HG02840 (cell line): Measurements from ENCODE around the gene NAGLU.
"Not testable (repeated sequence)": the region's sequence is repeated elsewhere in the genome, so short reads cannot be mapped to it uniquely, and the experiment has no call there.

Source experiments
- ATAC-seq: cut with Tn5 transposase; IDR thresholded peaks from one replicate; pipeline ENCODE4 v1.9.1; 2021; ENCODE audit warnings: mild to moderate bottlenecking, moderate library complexity, moderate number of reproducible peaks; ENCODE audit not compliant: unreplicated experiment, low FRiP score

Gene NAGLU

DNA sequence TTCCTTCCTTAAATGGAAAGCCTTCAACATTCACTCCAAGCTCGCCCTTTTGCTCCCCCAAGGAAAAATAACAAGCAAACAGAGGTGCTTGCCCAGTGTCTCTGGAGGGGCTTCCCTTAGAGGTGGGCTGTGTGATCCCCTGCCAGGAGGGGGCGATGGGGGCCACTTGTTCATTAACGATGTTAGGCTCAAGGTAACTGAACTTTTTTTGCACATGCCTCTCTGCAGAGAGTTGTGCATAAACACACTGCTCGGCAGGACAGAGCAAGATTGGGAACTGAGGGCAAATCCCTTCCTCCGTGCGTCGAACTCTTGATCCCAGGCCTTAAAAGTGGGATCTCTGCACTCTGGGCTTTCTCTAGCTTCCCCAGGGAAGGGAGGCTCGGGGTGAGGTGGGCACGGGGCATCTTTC lies 15.5 kb upstream of the NAGLU start:
- ATAC-seq = no peak

GRCh38 chr17:42521036-42521435 lies 15.0 kb upstream of the NAGLU start:
- ATAC-seq = no peak

- no peak for ATAC-seq
These were observed 14.3 kb upstream of the NAGLU start for GRCh38 chr17:42521666-42522262.

- ATAC-seq = no peak
These were observed 13.7 kb upstream of the NAGLU start for GRCh38 chr17:42522263-42522790.

- ATAC-seq = no peak
These were observed 13.2 kb upstream of the NAGLU start for GRCh38 chr17:42522798-42523278.

- ATAC-seq = no peak
These were observed 10.8 kb upstream of the NAGLU start for GRCh38 chr17:42525221-42525620.

GRCh38 chr17:42526031-42526444 lies 10.0 kb upstream of the NAGLU start:
- ATAC-seq = no peak

- ATAC-seq = no peak
These were observed 8.1 kb upstream of the NAGLU start for GRCh38 chr17:42527932-42528331.

GRCh38 chr17:42529061-42529460 lies 7.0 kb upstream of the NAGLU start:
- ATAC-seq = no peak

- no peak for ATAC-seq
These were observed 5.0 kb upstream of the NAGLU start for GRCh38 chr17:42530952-42531454.

DNA sequence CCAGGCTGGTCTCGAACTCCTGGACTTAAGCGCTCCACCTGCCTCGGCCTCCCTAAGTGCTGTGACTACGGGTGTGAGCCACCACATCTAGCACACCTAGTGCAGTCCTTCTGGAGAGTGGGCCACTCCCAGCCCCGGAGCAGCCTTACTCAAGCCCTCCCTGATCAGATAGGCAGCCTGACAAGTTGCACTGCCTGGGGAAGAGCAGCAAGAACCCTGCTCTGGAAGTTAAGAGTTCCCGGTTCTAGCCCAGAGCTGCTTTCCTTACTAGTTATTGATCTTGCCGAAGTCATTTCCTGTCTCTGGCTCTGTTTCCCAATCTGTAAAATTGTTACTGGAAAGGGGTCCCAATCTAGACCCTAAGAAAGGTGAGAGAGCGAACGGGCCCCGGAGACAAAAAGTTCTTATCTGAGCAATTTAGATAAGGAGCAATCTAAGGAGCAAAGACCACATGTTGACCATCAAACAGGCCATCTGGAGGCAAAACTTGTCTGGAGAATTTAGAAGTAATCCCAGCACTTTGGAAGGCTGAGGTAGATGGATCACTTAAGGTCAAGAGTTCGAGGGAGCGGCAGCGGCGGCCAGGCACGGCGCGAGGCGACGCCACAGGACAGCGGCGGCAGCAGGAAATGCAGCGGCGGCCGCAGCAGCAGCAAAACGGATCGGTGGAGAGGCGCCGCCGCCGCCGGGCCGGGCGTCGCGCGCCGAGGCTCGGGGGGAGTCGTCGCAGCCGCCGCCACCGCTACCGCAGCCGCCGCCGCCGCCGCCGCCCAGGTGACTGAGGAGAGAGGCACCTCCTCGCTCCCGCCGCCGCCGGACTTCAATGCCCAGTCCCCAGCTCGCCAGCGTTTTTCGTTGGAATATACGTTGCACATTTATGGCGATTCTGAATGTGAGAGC lies 4.3 kb upstream of the NAGLU start:
- no peak for ATAC-seq

DNA sequence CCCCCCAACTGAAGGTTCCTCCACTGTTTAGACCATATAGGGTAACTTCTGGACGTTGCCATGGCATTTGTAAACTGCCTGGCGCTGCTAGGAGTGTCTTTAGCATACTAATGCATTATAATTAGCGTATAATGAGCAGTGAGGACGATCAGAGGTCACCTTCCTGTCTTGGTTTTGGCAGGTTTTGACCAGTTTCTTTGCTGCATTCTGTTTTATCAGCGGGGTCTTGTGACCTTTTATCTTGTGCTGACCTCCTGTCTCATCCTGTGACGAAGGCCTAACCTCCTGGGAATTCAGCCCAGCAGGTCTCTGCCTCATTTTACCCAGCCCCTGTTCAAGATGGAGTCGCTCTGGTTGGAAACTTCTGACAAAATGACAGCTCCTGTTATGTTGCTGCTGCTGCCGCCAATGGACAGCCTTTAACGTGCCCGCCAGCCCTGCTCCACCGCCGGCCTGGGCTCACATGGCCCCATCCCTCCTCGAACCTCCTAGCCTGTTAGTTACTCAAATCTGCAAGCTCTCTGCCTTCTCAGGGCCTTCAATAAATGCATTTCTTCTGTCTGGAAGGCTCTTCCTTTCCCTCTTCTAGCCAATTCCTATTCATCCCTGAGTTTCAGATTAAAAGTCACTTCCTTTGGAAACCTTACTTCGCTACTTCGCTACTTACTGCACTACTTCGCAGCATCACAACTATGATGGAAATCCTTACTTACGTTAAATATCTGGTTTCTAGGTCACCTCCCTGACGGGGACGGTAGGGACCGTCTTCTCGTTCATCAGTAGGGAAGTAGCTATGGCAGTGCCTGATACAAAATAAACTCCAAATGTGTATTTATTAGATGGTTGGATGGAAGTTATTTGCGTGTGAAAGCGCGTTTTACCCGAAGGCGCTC lies 640 bp upstream of the NAGLU start:
- peak; percentile 6 for ATAC-seq

GRCh38 chr17:42536372-42537155 lies 523 bp downstream of the NAGLU start:
- ATAC-seq = peak; percentile 59

DNA sequence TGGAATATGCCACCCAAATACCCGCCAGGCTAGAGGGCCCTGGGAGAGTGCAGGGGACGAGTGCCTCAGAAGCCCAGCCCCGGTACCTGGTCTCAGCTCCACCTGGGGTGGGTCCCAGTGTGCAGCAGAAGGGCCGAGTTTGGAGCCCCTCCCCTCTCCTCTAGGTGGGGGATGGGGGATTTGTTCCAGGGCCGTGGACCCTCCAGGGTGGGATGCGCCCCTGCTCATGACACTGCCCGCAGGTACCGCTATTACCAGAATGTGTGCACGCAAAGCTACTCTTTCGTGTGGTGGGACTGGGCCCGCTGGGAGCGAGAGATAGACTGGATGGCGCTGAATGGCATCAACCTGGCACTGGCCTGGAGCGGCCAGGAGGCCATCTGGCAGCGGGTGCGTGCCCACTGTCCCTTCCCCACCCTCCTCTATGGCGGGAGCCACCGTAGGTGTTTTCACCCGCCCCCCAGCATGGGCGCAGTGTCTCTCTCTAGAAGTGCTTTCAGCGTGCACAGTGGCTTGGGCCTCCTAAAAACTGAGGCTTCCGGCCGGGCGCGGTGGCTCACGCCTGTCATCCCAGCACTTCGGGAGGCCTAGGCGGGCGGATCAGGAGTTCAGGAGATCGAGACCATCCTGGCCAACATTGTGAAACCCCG lies 1.2 kb downstream of the NAGLU start:
- no peak for ATAC-seq

GRCh38 chr17:42537826-42538451 lies 1.9 kb downstream of the NAGLU start:
- ATAC-seq = no peak

- no peak for ATAC-seq
These were observed 2.4 kb downstream of the NAGLU start for GRCh38 chr17:42538482-42538881.

DNA sequence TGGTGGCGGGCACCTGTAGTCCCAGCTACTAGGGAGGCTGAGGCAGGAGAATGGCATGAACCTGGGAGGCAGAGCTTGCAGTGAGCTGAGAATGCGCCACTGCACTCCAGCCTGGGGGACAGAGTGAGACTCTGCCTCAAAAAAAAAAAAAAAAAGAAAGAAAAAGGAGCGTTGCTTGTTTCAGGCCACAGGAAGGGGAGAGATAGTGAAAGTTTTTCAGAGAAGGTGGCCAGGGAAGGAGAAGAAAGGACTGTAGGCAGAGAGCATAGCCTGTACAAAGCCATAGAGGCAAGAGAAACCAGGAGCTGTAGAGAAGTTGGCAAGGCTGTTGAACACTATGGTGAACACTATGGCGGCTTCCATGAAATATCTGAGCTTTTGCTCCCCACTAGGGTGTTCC lies 4.5 kb downstream of the NAGLU start:
- ATAC-seq = not testable (repeated sequence)

DNA sequence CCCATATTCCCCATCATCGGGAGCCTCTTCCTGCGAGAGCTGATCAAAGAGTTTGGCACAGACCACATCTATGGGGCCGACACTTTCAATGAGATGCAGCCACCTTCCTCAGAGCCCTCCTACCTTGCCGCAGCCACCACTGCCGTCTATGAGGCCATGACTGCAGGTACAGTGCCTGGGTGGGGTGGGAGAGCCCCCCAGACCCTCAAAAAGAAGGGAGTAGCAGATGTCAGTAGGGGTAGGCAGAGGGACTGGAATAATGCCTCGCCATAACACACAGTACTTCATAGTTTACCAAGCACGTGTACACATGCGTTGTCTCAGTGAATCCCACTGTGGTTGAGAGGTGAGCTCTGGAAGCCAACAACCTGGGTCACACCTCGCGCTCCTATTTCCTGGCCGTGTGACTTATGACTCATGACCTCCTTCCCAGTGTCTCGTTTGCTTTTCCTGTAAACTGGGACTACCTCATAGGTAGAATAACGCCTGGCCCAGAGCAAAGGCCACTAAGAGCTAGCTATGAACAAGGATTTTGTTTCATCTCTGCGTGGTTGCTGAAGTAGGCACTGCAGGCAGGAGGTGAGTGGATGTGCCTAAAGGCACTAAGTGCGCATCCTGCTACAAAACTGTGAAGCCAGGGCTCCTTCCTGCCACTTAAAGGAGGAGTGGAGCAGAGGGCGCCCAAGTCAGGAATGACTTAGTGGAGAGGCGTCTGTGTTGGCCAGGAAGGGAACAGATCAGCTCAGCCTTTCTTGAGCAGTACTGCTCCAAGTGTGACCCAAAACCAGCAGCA lies 5.2 kb downstream of the NAGLU start:
- ATAC-seq = no peak
